Keratinocyte (primary cell): ENCODE results near the gene CAMKK2. TPM values are rescaled to one million over a fixed set of nuclear protein-coding genes. Genes with fewer than 3 reads are reported as not detected.

Experiments used
- DNase-seq: peaks from one replicate; pipeline ENCODE4 v3.0.0-alpha.2; 2011; ENCODE audit warnings: low read depth, missing footprints, low spot score
- FAIRE-seq: peaks from 2 replicates; lab custom pipeline; 2011; peaks lifted over from hg19 to GRCh38; lab: Jason Lieb, UNC
- H2AFZ ChIP-seq: 2 replicates; pipeline ENCODE4 v1.6.0; 2012; ENCODE audit warnings: low read length, control low read depth, inconsistent platforms; ENCODE audit not compliant: control insufficient read depth
- H3K27ac ChIP-seq: 2 replicates; pipeline ENCODE4 v1.5.1; 2011; ENCODE audit warnings: low read length; ENCODE audit not compliant: control insufficient read depth, insufficient read depth
- H3K27me3 ChIP-seq: 3 replicates; pipeline ENCODE4 v1.6.0; 2011; ENCODE audit warnings: low read length; ENCODE audit not compliant: control insufficient read depth, insufficient read depth; ENCODE audit errors: extremely low read depth
- H3K36me3 ChIP-seq, 2 experiments: 2 replicates in 1 of 2; 3 replicates in 1 of 2; pipeline ENCODE4 v1.5.1; 2011; ENCODE audit warnings: low read length in 2 of 2, mild to moderate bottlenecking in 1 of 2; ENCODE audit not compliant: control insufficient read depth in 2 of 2, insufficient read depth in 2 of 2; ENCODE audit errors: extremely low read depth in 1 of 2
- H3K4me1 ChIP-seq: 3 replicates; pipeline ENCODE4 v1.5.1; 2011; ENCODE audit warnings: low read length; ENCODE audit not compliant: control insufficient read depth, insufficient read depth; ENCODE audit errors: extremely low read depth
- H3K4me2 ChIP-seq: 3 replicates; pipeline ENCODE4 v1.6.0; 2011; ENCODE audit warnings: low read depth, low read length; ENCODE audit not compliant: control insufficient read depth, insufficient read depth; ENCODE audit errors: extremely low read depth
- H3K4me3 ChIP-seq, 3 experiments: fragments of 200-600 bp in 1 of 3; sonication (generic) in 1 of 3; 2 replicates in 2 of 3; 3 replicates in 1 of 3; pipeline ENCODE4 v1.5.1; 2011 to 2016; ENCODE audit warnings: low read length in 3 of 3, mild to moderate bottlenecking in 3 of 3, control low read depth in 2 of 3, inconsistent platforms in 1 of 3, low read depth in 1 of 3, mixed read lengths in 1 of 3, mixed run types in 1 of 3, moderate library complexity in 1 of 3; ENCODE audit not compliant: control insufficient read depth in 2 of 3, insufficient read depth in 2 of 3; ENCODE audit errors: extremely low read depth in 1 of 3
- H3K79me2 ChIP-seq: 2 replicates; pipeline ENCODE4 v1.6.0; 2012; ENCODE audit warnings: low read length; ENCODE audit not compliant: control insufficient read depth, insufficient read depth
- H3K9ac ChIP-seq: 3 replicates; pipeline ENCODE4 v1.6.0; 2011; ENCODE audit warnings: low read length; ENCODE audit not compliant: control insufficient read depth, insufficient read depth; ENCODE audit errors: extremely low read depth
- H3K9me1 ChIP-seq: 3 replicates; pipeline ENCODE4 v1.6.0; 2011; ENCODE audit warnings: low read length; ENCODE audit not compliant: control insufficient read depth, insufficient read depth; ENCODE audit errors: extremely low read depth
- H3K9me3 ChIP-seq: 2 replicates; pipeline ENCODE4 v1.5.1; 2012; ENCODE audit warnings: low read depth, low read length; ENCODE audit not compliant: control insufficient read depth
- H4K20me1 ChIP-seq: 3 replicates; pipeline ENCODE4 v1.6.0; 2011; ENCODE audit warnings: low read length; ENCODE audit not compliant: control insufficient read depth, insufficient read depth; ENCODE audit errors: extremely low read depth
- CTCF ChIP-seq, 3 experiments: IDR thresholded peaks in 1 of 3; conservative IDR thresholded peaks in 1 of 3; optimal IDR thresholded peaks in 1 of 3; 2 replicates in 2 of 3; 3 replicates in 1 of 3; pipeline versions ENCODE3 to v1.5.1; 2011; ENCODE audit warnings: low read length in 3 of 3, mild to moderate bottlenecking in 3 of 3, moderate library complexity in 2 of 3, control low read depth in 1 of 3, inconsistent platforms in 1 of 3; ENCODE audit not compliant: insufficient read depth in 2 of 3; ENCODE audit errors: extremely low read depth in 1 of 3
- EZH2 ChIP-seq: IDR thresholded peaks from one replicate; pipeline ENCODE4 v1.6.1; 2012; ENCODE audit warnings: inconsistent platforms, mild to moderate bottlenecking, low read length, moderate library complexity
- dilution Hi-C: fragments of 300-500 bp; cut with MboI; formaldehyde crosslinking; loops from one replicate; pipeline ENCODE4 v1.7.0; 2020; ENCODE audit warnings: low sequenced_read_pairs; ENCODE audit not compliant: extremely low pct_ligation_motif_present
- polyA plus RNA-seq, 5 experiments: library from polyadenylated mRNA; depleted of rRNA in 3 of 5; stranded (reverse) in 3 of 5; stranded (forward) in 1 of 5; unstranded in 1 of 5; fragments of >200 nt; gene quantifications; 1 replicate in 1 of 5; 2 replicates in 3 of 5; 3 replicates in 1 of 5; pipeline versions ENCODE4 v1.2.1 to v1.2.3, GENCODE V29; 2011 to 2012; ENCODE audit warnings: missing spikeins in 2 of 5, low read depth in 1 of 5, low replicate concordance in 1 of 5

CAMKK2 gene
- polyA plus RNA-seq, 1 donor (not counting 4 experiments of a cell fraction or from before 2014, with no cell fraction given): 18.6 TPM

- Histone ChIP-seq H3K4me1 (no peaks in the 10 kb centered on the region), H3K4me3 (no peak overlapping the region), H3K27me3 (no peaks in the 10 kb centered on the region), H3K36me3 (peaks cover 4 to 38% of the 10 kb centered on the region in 2 experiments), H4K20me1 (no peaks in the 10 kb centered on the region), H2AFZ (no peak overlapping the region), H3K27ac (no peak overlapping the region), H3K79me2 (no peaks in the 10 kb centered on the region), H3K9ac (no peak overlapping the region), H3K9me3 (no peaks in the 10 kb centered on the region), H3K4me2 (no peak overlapping the region), H3K9me1 (no peaks in the 10 kb centered on the region)
- TF ChIP-seq EZH2: no peak
- TF ChIP-seq CTCF (optimal IDR thresholded peaks at IDR 0.05 in 1 of 3, IDR thresholded peaks at IDR 0.05 in 1 of 3, conservative IDR thresholded peaks at IDR 0.05 in 1 of 3; ENCODE audit: extremely low read depth in 1 of 3, insufficient read depth in 2 of 3, low read length in 3 of 3): no peak
- DNase-seq (no peak), FAIRE-seq (no peak)
- dilution Hi-C loops: no loop called here
Measured at GRCh38 chr12:121240484-121241101, 55.9 kb downstream of the CAMKK2 start.

GRCh38 chr12:121240062-121240420, 56.5 kb downstream of the CAMKK2 start:
- Histone ChIP-seq H2AFZ (no peak overlapping the region), H3K36me3 (peaks cover 4 to 36% of the 10 kb centered on the region in 2 experiments), H3K27me3 (no peaks in the 10 kb centered on the region), H3K27ac (no peak overlapping the region), H3K4me1 (no peaks in the 10 kb centered on the region), H4K20me1 (no peaks in the 10 kb centered on the region), H3K9me3 (no peaks in the 10 kb centered on the region), H3K9ac (no peak overlapping the region), H3K4me2 (no peak overlapping the region), H3K4me3 (no peak overlapping the region), H3K79me2 (no peaks in the 10 kb centered on the region), H3K9me1 (no peaks in the 10 kb centered on the region)
- FAIRE-seq: no peak
- no peak for TF ChIP-seq EZH2
- TF ChIP-seq CTCF (optimal IDR thresholded peaks at IDR 0.05 in 1 of 3, IDR thresholded peaks at IDR 0.05 in 1 of 3, conservative IDR thresholded peaks at IDR 0.05 in 1 of 3; ENCODE audit: extremely low read depth in 1 of 3, insufficient read depth in 2 of 3, low read length in 3 of 3): no peak
- dilution Hi-C loops: no loop called here
- DNase-seq: no peak
